Measurements from ENCODE around the gene FOXF1.

- no peak for TF ChIP-seq CTCF (conservative IDR thresholded peaks at IDR 0.05; ENCODE audit: low read depth, low read length)
- TF ChIP-seq EZH2phosphoT487 (IDR thresholded peaks at IDR 0.05; ENCODE audit: borderline replicate concordance, low read length): no peak
- no peak for TF ChIP-seq EZH2 (IDR thresholded peaks at IDR 0.05; ENCODE audit: low read length, unreplicated experiment)
Measured at GRCh38 chr16:86555704-86556075, 45.4 kb downstream of the FOXF1 start.
